HUES48 (cell line): ENCODE measurements around the gene ERVK3-1.

Experiments used
- H3K27ac ChIP-seq: one replicate; pipeline ENCODE4 v1.7.0; 2013; ENCODE audit warnings: low read depth, low read length, inconsistent platforms
- H3K27me3 ChIP-seq: 2 replicates; pipeline ENCODE4 v1.6.1; 2013; ENCODE audit warnings: mild to moderate bottlenecking, low read length; ENCODE audit not compliant: control insufficient read depth, insufficient read depth
- H3K36me3 ChIP-seq: 2 replicates; pipeline ENCODE4 v1.6.1; 2013; ENCODE audit warnings: low read length; ENCODE audit not compliant: control insufficient read depth, insufficient read depth
- H3K4me1 ChIP-seq: 2 replicates; pipeline ENCODE4 v1.6.1; 2013; ENCODE audit warnings: mild to moderate bottlenecking, low read length; ENCODE audit not compliant: control insufficient read depth, insufficient read depth
- H3K4me3 ChIP-seq: 2 replicates; pipeline ENCODE4 v1.5.1; 2013; ENCODE audit warnings: mild to moderate bottlenecking, low read depth, low read length
- H3K9ac ChIP-seq: 2 replicates; pipeline ENCODE4 v1.6.1; 2013; ENCODE audit warnings: mild to moderate bottlenecking, low read depth, low read length, moderate library complexity
- H3K9me3 ChIP-seq: 2 replicates; pipeline ENCODE4 v1.6.1; 2013; ENCODE audit warnings: low read length; ENCODE audit not compliant: control insufficient read depth, insufficient read depth

The ERVK3-1 gene

GRCh38 chr19:58353717-58354477, 48.7 kb downstream of the ERVK3-1 start:
- no peaks in the 10 kb centered on the region; the same call in 1 of the 2 replicates for H3K4me1 ChIP-seq
- no peak overlapping the region for H3K27ac ChIP-seq
- H3K4me3 ChIP-seq, result no peak overlapping the region
- H3K9me3 ChIP-seq, result no peaks in the 10 kb centered on the region
- H3K36me3 ChIP-seq, result no peaks in the 10 kb centered on the region
- H3K27me3 ChIP-seq, result no peaks in the 10 kb centered on the region
- H3K9ac ChIP-seq, result no peak overlapping the region

DNA sequence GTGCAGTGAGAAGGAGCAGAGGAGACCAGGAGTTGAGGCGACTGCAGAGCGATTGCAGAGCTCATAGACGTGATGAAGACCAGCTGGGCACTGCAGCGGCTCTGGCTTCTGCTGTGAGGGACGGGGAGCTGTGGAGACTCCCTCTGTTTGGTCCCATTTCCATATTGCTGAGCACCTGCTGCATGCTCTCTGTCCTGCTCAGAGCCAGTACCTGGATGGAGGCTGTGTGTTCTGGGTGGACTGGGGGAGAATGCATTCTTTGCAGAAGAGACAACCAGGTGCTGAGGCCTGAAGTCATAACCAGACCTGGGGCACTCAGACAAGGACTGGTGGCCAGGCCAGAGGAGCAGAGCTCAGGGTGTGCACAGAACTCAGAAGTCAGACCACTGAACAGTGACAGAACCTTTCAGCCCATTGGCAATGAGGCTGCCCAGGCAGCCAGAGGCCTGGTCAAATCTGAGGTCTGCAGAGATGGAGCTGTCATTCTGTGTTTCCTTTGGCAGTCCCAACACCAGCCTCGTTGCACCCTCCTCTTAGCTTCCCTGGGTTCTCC, 49.4 kb downstream of the ERVK3-1 start:
- Histone ChIP-seq H3K9ac (no peak overlapping the region), H3K9me3 (no peaks in the 10 kb centered on the region), H3K4me1 (no peaks in the 10 kb centered on the region; the same call in 1 of the 2 replicates), H3K4me3 (no peak overlapping the region), H3K27ac (no peak overlapping the region), H3K27me3 (no peaks in the 10 kb centered on the region), H3K36me3 (no peaks in the 10 kb centered on the region)

GRCh38 chr19:58355215-58355796, 50.1 kb downstream of the ERVK3-1 start:
- Histone ChIP-seq H3K4me3 (no peak overlapping the region), H3K36me3 (no peaks in the 10 kb centered on the region), H3K9me3 (no peaks in the 10 kb centered on the region), H3K27ac (no peak overlapping the region), H3K4me1 (no peaks in the 10 kb centered on the region; the same call in 1 of the 2 replicates), H3K27me3 (no peaks in the 10 kb centered on the region), H3K9ac (no peak overlapping the region)

DNA sequence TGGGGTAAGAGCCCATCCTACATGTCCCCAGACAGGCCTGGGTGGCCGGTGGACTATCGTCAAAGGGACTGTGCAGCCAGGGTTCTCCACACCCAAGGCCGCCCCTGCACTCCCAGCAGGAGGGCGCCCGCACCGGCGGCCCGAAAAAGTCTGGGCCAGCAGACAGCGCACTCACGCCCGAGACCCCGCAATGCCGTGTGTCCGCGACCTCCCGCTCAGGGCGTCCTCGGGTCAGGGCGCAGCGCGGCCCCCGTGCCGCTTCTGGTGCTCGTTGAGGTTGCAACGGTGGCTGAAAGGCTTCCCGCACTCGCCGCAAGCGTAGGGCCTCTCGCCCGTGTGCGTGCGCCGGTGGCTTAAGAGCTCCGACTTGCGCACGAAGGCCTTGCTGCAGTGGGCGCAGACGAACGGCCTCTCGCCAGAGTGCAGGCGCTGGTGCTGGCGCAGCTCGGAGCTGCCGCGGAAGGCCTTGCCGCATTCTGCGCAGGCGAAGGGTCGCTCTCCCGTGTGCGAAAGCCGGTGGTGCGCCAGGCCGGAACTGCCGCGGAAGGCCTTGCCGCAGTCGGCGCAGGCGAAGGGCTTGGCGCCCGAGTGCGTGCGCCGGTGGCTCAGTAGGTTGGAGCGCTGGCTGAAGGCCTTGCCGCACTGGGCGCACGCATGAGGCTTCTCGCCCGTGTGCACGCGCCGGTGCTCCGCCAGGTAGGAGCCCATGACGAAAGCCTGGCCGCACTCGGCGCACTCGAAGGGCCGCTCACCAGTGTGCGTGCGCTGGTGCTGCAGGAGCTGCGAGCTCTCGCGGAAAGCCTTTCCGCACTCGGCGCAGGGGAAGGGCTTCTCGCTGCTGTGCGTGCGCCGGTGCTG, 51.0 kb downstream of the ERVK3-1 start:
- no peaks in the 10 kb centered on the region for H3K9me3 ChIP-seq
- no peaks in the 10 kb centered on the region for H3K36me3 ChIP-seq
- no peak overlapping the region for H3K4me3 ChIP-seq
- H3K9ac ChIP-seq, result no peak overlapping the region
- H3K27ac ChIP-seq, result no peak overlapping the region
- H3K27me3 ChIP-seq, result no peaks in the 10 kb centered on the region
- H3K4me1 ChIP-seq, result no peaks in the 10 kb centered on the region; the same call in 1 of the 2 replicates

GRCh38 chr19:58356766-58357480, 51.7 kb downstream of the ERVK3-1 start:
- H3K27ac ChIP-seq, result no peak overlapping the region
- H3K9ac ChIP-seq, result no peak overlapping the region
- no peaks in the 10 kb centered on the region for H3K27me3 ChIP-seq
- no peaks in the 10 kb centered on the region; the same call in 1 of the 2 replicates for H3K4me1 ChIP-seq
- H3K9me3 ChIP-seq, result no peaks in the 10 kb centered on the region
- H3K36me3 ChIP-seq, result no peaks in the 10 kb centered on the region
- no peak overlapping the region for H3K4me3 ChIP-seq

GRCh38 chr19:58357481-58358145, 52.4 kb downstream of the ERVK3-1 start:
- Histone ChIP-seq H3K36me3 (no peaks in the 10 kb centered on the region), H3K9ac (no peak overlapping the region), H3K4me1 (no peaks in the 10 kb centered on the region; the same call in 1 of the 2 replicates), H3K9me3 (no peaks in the 10 kb centered on the region), H3K27ac (no peak overlapping the region), H3K4me3 (no peak overlapping the region), H3K27me3 (no peaks in the 10 kb centered on the region)

GRCh38 chr19:58361900-58362271, 56.7 kb downstream of the ERVK3-1 start:
- H3K4me1 ChIP-seq, result no peaks in the 10 kb centered on the region; the same call in 1 of the 2 replicates
- peak overlapping the region; percentile 80 for H3K4me3 ChIP-seq
- H3K27ac ChIP-seq, result peak overlapping the region; percentile 84
- peak overlapping the region; percentile 86 for H3K9ac ChIP-seq
- H3K9me3 ChIP-seq, result no peaks in the 10 kb centered on the region
- H3K36me3 ChIP-seq, result no peaks in the 10 kb centered on the region
- H3K27me3 ChIP-seq, result no peaks in the 10 kb centered on the region

DNA sequence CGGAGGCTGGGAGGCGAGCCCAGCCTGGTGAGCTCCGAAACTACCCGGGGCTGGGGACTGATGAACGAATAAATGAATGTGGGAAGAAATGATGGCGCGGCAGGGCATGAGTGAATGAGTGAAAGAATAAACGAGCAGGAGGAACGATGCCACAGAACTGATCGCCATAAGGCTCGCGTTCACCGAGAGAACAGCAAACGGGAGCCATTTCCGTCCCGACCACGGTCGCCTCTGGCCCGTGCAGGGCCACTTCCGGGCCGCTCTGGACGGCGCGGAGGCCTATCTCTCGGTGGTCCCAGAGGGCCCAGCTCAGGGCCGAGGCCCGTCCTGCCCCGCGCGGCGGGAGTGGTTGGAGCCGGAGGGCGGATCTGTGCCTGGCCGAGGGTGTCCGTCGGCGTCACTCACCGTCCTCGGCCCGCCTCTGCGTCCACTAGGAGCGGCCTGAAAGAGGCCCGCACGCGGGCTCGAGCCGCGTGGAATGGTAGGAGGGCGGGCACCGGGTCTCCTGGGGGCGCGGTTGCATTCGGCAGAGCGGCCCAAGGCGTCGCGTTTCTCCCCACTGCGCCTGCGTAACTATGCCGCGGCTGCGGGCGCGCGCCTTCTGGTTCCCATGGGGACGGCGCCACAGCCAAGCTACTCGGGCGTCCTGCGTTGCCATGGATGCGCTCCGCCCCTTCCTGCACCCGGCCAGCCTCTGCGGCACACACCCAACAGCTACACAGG, 57.3 kb downstream of the ERVK3-1 start, which contains the start of gene ZNF497:
Gene ZNF497, minus strand, starts transcription at position 480 of the 723 bp plus-strand sequence. CDS start 5,116 bp downstream, outside the sequence.
- Histone ChIP-seq H3K36me3 (no peaks in the 10 kb centered on the region), H3K4me3 (peak within 1 kb of the TSS; percentile 80), H3K9me3 (no peaks in the 10 kb centered on the region), H3K9ac (peak within 1 kb of the TSS; percentile 86), H3K27me3 (no peaks in the 10 kb centered on the region), H3K27ac (peak within 1 kb of the TSS; percentile 84), H3K4me1 (no peaks in the 10 kb centered on the region; the same call in 1 of the 2 replicates)

DNA sequence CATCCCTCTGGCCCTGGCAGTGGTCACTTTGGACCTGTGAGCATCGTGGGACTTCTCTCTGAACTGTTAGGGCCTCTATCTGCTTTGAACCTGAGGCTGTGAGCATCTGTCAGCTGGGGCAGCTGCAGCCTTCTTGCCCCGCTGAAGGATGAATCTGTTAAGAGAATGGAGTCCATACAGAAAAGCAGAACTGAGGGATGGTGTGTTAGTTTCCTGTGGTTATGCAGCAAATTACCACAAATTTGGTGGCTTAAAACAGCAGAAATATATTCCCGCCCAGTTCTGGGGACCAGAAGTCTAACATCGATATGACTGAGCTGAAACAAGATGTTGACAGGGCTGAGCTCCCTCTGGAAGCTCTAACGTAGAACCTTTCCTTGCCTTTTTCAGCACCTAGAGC, 59.0 kb downstream of the ERVK3-1 start:
- Histone ChIP-seq H3K27me3 (no peaks in the 10 kb centered on the region), H3K27ac (no peak overlapping the region), H3K4me1 (no peaks in the 10 kb centered on the region), H3K9ac (no peak overlapping the region), H3K4me3 (no peak overlapping the region), H3K36me3 (no peaks in the 10 kb centered on the region), H3K9me3 (no peaks in the 10 kb centered on the region)
